Adipocyte (in vitro differentiated cells): ENCODE data around the gene OR2M2.

Experiments used
- DNase-seq: peaks from one replicate; pipeline ENCODE4 v3.0.0-alpha.2; 2015; ENCODE audit warnings: low read depth
- H3K27me3 ChIP-seq: replicated peaks from 2 replicates; pipeline ENCODE4 v1.7.0; 2013; ENCODE audit warnings: mild to moderate bottlenecking, low read length, moderate library complexity; ENCODE audit not compliant: control insufficient read depth, insufficient read depth
- H3K36me3 ChIP-seq: 2 replicates; pipeline ENCODE4 v1.7.0; 2013; ENCODE audit warnings: low read length, mild to moderate bottlenecking, moderate library complexity; ENCODE audit not compliant: control insufficient read depth, insufficient read depth, severe bottlenecking
- H3K4me1 ChIP-seq: 2 replicates; pipeline ENCODE4 v1.7.0; 2013; ENCODE audit warnings: mild to moderate bottlenecking, low read length, moderate library complexity; ENCODE audit not compliant: control insufficient read depth, insufficient read depth
- H3K4me3 ChIP-seq: 2 replicates; pipeline ENCODE4 v1.7.0; 2013; ENCODE audit warnings: mild to moderate bottlenecking, low read length, moderate library complexity
- H3K9ac ChIP-seq: 2 replicates; pipeline ENCODE4 v1.7.0; 2013; ENCODE audit warnings: mild to moderate bottlenecking, low read length, moderate library complexity
- H3K9me3 ChIP-seq: 2 replicates; pipeline ENCODE4 v1.7.0; 2013; ENCODE audit warnings: mild to moderate bottlenecking, low read length, moderate library complexity; ENCODE audit not compliant: control insufficient read depth

The OR2M2 gene

DNA sequence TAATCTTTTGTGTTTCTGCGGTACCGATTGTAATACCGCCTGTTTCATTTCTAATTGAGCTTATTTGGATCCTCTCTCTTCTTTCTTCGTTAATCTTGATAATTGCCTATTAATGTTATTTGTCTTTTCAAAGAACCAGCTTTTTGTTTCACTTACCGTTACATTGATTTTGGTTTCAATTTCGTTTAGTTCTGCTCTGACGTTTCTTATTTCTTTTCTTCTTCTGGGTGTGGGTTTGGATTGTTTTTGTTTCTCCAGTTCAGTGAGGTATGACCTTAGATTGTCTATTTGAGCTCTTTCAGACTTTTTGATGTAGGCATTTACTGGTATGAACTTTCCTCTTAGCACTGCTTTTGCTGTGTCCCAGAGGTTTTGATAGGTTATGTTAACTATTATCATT, 9.4 kb downstream of the OR2M2 start:
- DNase-seq: no peak
- Histone ChIP-seq H3K27me3 (no peaks in the 10 kb centered on the region), H3K4me1 (no peaks in the 10 kb centered on the region), H3K9me3 (peaks cover 3% of the 10 kb centered on the region), H3K9ac (no peak overlapping the region), H3K4me3 (no peak overlapping the region), H3K36me3 (no peaks in the 10 kb centered on the region)

DNA sequence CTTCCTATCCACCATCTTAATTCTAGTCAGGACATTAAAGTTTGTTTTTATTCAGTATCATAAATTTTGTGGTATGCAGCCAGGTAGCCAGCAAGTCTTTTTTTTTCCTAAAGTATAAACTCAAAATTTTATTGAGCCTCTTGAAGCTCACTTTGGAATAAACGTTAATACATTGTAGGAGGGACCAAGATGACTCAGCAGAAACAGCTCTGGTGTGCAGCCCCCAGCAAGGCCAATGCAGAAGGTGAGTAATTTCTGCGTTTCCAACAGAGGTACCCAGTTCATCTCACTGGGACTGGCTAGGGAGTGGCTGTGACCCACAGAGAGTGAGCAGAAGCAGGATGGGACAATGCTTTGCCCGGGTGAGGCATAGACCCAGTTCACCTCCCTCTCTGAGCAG, 12.7 kb downstream of the OR2M2 start:
- Histone ChIP-seq H3K4me3 (no peak overlapping the region), H3K4me1 (no peaks in the 10 kb centered on the region), H3K27me3 (no peaks in the 10 kb centered on the region), H3K9me3 (peaks cover 3% of the 10 kb centered on the region), H3K36me3 (no peaks in the 10 kb centered on the region), H3K9ac (no peak overlapping the region)
- DNase-seq: no peak

DNA sequence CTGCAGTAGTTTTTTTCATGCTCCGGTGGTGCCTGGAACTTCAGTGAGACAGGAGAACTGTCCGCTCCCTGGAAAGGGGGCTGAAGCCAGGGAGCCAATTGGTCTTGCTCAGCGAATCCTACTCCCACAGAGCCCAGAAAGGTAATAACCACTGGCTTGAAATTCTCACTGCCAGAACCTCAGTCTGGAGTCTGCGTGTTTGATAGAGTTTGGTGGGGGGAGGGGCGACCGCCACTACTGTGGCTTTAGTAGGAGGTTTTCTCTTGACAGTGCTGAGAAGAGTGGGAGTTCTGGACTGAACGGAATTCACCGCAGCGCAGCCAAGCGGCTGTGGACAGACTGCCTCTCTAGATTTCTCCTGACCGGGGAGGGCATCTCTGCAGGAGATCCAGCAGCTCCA, 14.4 kb downstream of the OR2M2 start:
- H3K9me3 ChIP-seq: peaks cover 3% of the 10 kb centered on the region
- DNase-seq: no peak
- H3K4me1 ChIP-seq: no peaks in the 10 kb centered on the region
- no peaks in the 10 kb centered on the region for H3K36me3 ChIP-seq
- H3K9ac ChIP-seq: no peak overlapping the region
- H3K27me3 ChIP-seq: no peaks in the 10 kb centered on the region
- no peak overlapping the region for H3K4me3 ChIP-seq

DNA sequence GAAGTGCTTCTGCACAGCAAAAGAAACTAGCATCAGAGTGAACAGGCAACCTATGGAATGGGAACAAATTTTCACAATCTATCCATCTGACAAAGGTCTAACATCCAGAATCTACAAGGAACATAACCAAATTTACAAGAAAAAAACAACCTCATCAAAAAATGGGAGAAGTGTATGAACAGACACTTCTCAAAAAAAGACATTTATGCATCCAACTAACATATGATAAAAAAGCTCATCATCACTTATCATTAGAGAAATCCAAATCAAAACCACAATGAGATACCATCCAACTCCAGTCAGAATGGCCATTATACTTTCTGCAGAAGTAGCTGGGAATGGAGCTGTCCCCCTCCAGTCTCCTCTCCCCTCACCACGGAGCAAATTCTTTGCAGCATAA, 19.5 kb downstream of the OR2M2 start:
- no peak overlapping the region for H3K9ac ChIP-seq
- H3K4me3 ChIP-seq: no peak overlapping the region
- no peaks in the 10 kb centered on the region for H3K27me3 ChIP-seq
- peaks cover 4% of the 10 kb centered on the region for H3K9me3 ChIP-seq
- H3K4me1 ChIP-seq: no peaks in the 10 kb centered on the region
- no peak for DNase-seq
- no peaks in the 10 kb centered on the region for H3K36me3 ChIP-seq

- Histone ChIP-seq H3K36me3 (no peaks in the 10 kb centered on the region), H3K9ac (no peak within 1 kb of the TSS), H3K27me3 (no peaks in the 10 kb centered on the region), H3K4me1 (no peaks in the 10 kb centered on the region), H3K4me3 (no peak within 1 kb of the TSS), H3K9me3 (peaks cover 4% of the 10 kb centered on the region)
- DNase-seq: no peak
These were observed 22.3 kb downstream of the OR2M2 start, which contains the start of gene OR2M3 for GRCh38 chr1:248196965-248197364. OR2M3 (plus strand) TSS chr1:248197265; CDS start chr1:248203068, 5,803 bp downstream.

GRCh38 chr1:248215880-248216279, 41.3 kb downstream of the OR2M2 start:
- no peak for DNase-seq
- Histone ChIP-seq H3K9me3 (peaks cover 11% of the 10 kb centered on the region), H3K27me3 (no peaks in the 10 kb centered on the region), H3K9ac (no peak overlapping the region), H3K4me3 (no peak overlapping the region), H3K36me3 (no peaks in the 10 kb centered on the region), H3K4me1 (no peaks in the 10 kb centered on the region)

- Histone ChIP-seq H3K4me1 (no peaks in the 10 kb centered on the region), H3K9ac (no peak overlapping the region), H3K4me3 (no peak overlapping the region), H3K27me3 (no peaks in the 10 kb centered on the region), H3K36me3 (no peaks in the 10 kb centered on the region), H3K9me3 (peaks cover 10% of the 10 kb centered on the region)
- DNase-seq: no peak
These were observed 50.9 kb downstream of the OR2M2 start for GRCh38 chr1:248225537-248225936.

GRCh38 chr1:248229360-248229908, 54.8 kb downstream of the OR2M2 start:
- Histone ChIP-seq H3K9me3 (peaks cover 10% of the 10 kb centered on the region), H3K27me3 (no peaks in the 10 kb centered on the region), H3K36me3 (no peaks in the 10 kb centered on the region), H3K4me1 (no peaks in the 10 kb centered on the region), H3K4me3 (no peak overlapping the region), H3K9ac (no peak overlapping the region)
- no peak for DNase-seq
